H9 (cell line): ENCODE results near the gene AP3S1. TPM values are rescaled to one million over a fixed set of nuclear protein-coding genes. Genes with fewer than 3 reads are reported as not detected.

Source experiments
- DNase-seq: peaks from one replicate; pipeline ENCODE4 v3.0.0-alpha.2; 2017
- H2AFZ ChIP-seq: one replicate; pipeline ENCODE4 v1.6.1; 2013; ENCODE audit warnings: mild to moderate bottlenecking, low read length, control low read depth, moderate library complexity
- H2AK5ac ChIP-seq: 2 replicates; pipeline ENCODE4 v1.6.1; 2013; ENCODE audit warnings: low read length, control low read depth, mixed read lengths; ENCODE audit not compliant: insufficient read length
- H2BK120ac ChIP-seq: one replicate; pipeline ENCODE4 v1.6.1; 2013; ENCODE audit warnings: low read depth, mild to moderate bottlenecking, low read length, control low read depth, inconsistent platforms; ENCODE audit not compliant: poor library complexity, severe bottlenecking
- H2BK12ac ChIP-seq: 2 replicates; pipeline ENCODE4 v1.6.1; 2013; ENCODE audit warnings: low read length, control low read depth, mixed read lengths, low read depth; ENCODE audit not compliant: insufficient read length
- H2BK15ac ChIP-seq: 2 replicates; pipeline ENCODE4 v1.6.1; 2013; ENCODE audit warnings: low read depth, low read length, control low read depth
- H2BK20ac ChIP-seq: one replicate; pipeline ENCODE4 v1.6.1; 2013; ENCODE audit warnings: low read depth, mild to moderate bottlenecking, low read length, control low read depth, inconsistent platforms; ENCODE audit not compliant: poor library complexity, severe bottlenecking
- H2BK5ac ChIP-seq: 2 replicates; pipeline ENCODE4 v1.6.1; 2013; ENCODE audit warnings: low read length, control low read depth, mixed read lengths; ENCODE audit not compliant: insufficient read length
- H3K14ac ChIP-seq: 2 replicates; pipeline ENCODE4 v1.6.1; 2013; ENCODE audit warnings: low read length, control low read depth; ENCODE audit not compliant: insufficient read depth
- H3K18ac ChIP-seq: 2 replicates; pipeline ENCODE4 v1.6.1; 2013; ENCODE audit warnings: low read depth, mild to moderate bottlenecking, mixed read lengths, low read length, control low read depth; ENCODE audit not compliant: insufficient read length
- H3K23ac ChIP-seq: 2 replicates; pipeline ENCODE4 v1.6.1; 2013; ENCODE audit warnings: low read length, control low read depth, mixed read lengths, low read depth; ENCODE audit not compliant: insufficient read length
- H3K23me2 ChIP-seq: 2 replicates; pipeline ENCODE4 v1.6.1; 2013; ENCODE audit warnings: low read depth, mild to moderate bottlenecking, mixed read lengths, low read length, control low read depth; ENCODE audit not compliant: insufficient read length, poor library complexity, severe bottlenecking
- H3K27ac ChIP-seq: 2 replicates; pipeline ENCODE4 v1.5.1; 2013; ENCODE audit warnings: low read length, control low read depth, mixed read lengths, low read depth; ENCODE audit not compliant: insufficient read length
- H3K27me3 ChIP-seq: 2 replicates; pipeline ENCODE4 v1.6.1; 2013; ENCODE audit warnings: low read length, control low read depth, inconsistent platforms; ENCODE audit not compliant: insufficient read depth
- H3K4ac ChIP-seq: 2 replicates; pipeline ENCODE4 v1.6.1; 2013; ENCODE audit warnings: low read depth, mild to moderate bottlenecking, control low read depth, inconsistent platforms, low read length, moderate library complexity
- H3K4me1 ChIP-seq: 2 replicates; pipeline ENCODE4 v1.6.1; 2013; ENCODE audit warnings: low read length, control low read depth, inconsistent platforms; ENCODE audit not compliant: insufficient read depth
- H3K4me2 ChIP-seq: 2 replicates; pipeline ENCODE4 v1.6.1; 2013; ENCODE audit warnings: low read length, control low read depth, mixed read lengths; ENCODE audit not compliant: insufficient read length, insufficient read depth
- H3K56ac ChIP-seq: 2 replicates; pipeline ENCODE4 v1.6.1; 2013; ENCODE audit warnings: low read depth, mild to moderate bottlenecking, mixed read lengths, low read length, control low read depth; ENCODE audit not compliant: insufficient read length
- H3K79me1 ChIP-seq: 2 replicates; pipeline ENCODE4 v1.6.1; 2013; ENCODE audit warnings: low read depth, mild to moderate bottlenecking, moderate library complexity, low read length, control low read depth, inconsistent platforms; ENCODE audit not compliant: insufficient read depth, poor library complexity, severe bottlenecking
- H3K79me2 ChIP-seq: 2 replicates; pipeline ENCODE4 v1.6.1; 2013; ENCODE audit warnings: low read length, control low read depth, inconsistent platforms; ENCODE audit not compliant: insufficient read depth
- H3K9ac ChIP-seq: 2 replicates; pipeline ENCODE4 v1.6.1; 2013; ENCODE audit warnings: low read length, control low read depth, mixed read lengths; ENCODE audit not compliant: insufficient read length; ENCODE audit errors: extremely low read depth
- H3K9me3 ChIP-seq: one replicate; pipeline ENCODE4 v1.6.1; 2013; ENCODE audit warnings: low read depth, low read length, inconsistent platforms; ENCODE audit not compliant: control insufficient read depth
- H3T11ph ChIP-seq: one replicate; pipeline ENCODE4 v1.6.1; 2013; ENCODE audit warnings: mild to moderate bottlenecking, low read length, control low read depth, inconsistent platforms
- H4K20me1 ChIP-seq: one replicate; pipeline ENCODE4 v1.6.1; 2013; ENCODE audit not compliant: control insufficient read depth, insufficient read length, insufficient read depth
- H4K5ac ChIP-seq: 2 replicates; pipeline ENCODE4 v1.6.1; 2013; ENCODE audit warnings: low read depth, mild to moderate bottlenecking, mixed read lengths, low read length, control low read depth; ENCODE audit not compliant: insufficient read length
- H4K8ac ChIP-seq: replicated peaks from 2 replicates; pipeline ENCODE4 v1.6.1; 2013; ENCODE audit warnings: low read length, control low read depth, mixed read lengths, low read depth; ENCODE audit not compliant: insufficient read length
- H4K91ac ChIP-seq: 2 replicates; pipeline ENCODE4 v1.6.1; 2013; ENCODE audit warnings: low read depth, mild to moderate bottlenecking, moderate library complexity, mixed read lengths, low read length, control low read depth; ENCODE audit not compliant: insufficient read length
- H3K27ac Mint-ChIP-seq, 3 experiments: 2 replicates in 2 of 3; 3 replicates in 1 of 3; pipeline ENCODE4 v1.8.0; 2020 to 2021; ENCODE audit warnings: mixed read lengths in 3 of 3, mild to moderate bottlenecking in 1 of 3, moderate library complexity in 1 of 3
- H3K27me3 Mint-ChIP-seq: 2 replicates; pipeline ENCODE4 v1.8.0; 2021; ENCODE audit warnings: low read depth, mild to moderate bottlenecking, moderate library complexity, mixed read lengths
- H3K36me3 Mint-ChIP-seq, 3 experiments: 2 replicates in 2 of 3; 3 replicates in 1 of 3; pipeline ENCODE4 v1.8.0; 2020 to 2021; ENCODE audit warnings: low read depth in 3 of 3, mixed read lengths in 3 of 3; ENCODE audit not compliant: insufficient read depth in 1 of 3
- H3K4me1 Mint-ChIP-seq, 2 experiments: 2 replicates each; pipeline ENCODE4 v1.8.0; 2020; ENCODE audit warnings: mixed read lengths in 2 of 2
- H3K4me3 Mint-ChIP-seq, 2 experiments: 2 replicates in 1 of 2; 3 replicates in 1 of 2; pipeline ENCODE4 v1.8.0; 2020 to 2021; ENCODE audit warnings: mild to moderate bottlenecking in 2 of 2, mixed read lengths in 2 of 2, moderate library complexity in 1 of 2
- H3K9me3 Mint-ChIP-seq, 2 experiments: 2 replicates in 1 of 2; 3 replicates in 1 of 2; pipeline ENCODE4 v1.8.0; 2020; ENCODE audit warnings: mild to moderate bottlenecking in 2 of 2, mixed read lengths in 2 of 2, moderate library complexity in 1 of 2
- WGBS: extraction: QIAGEN DNeasy Blood & Tissue Kit; methylation state at CpG from one replicate; pipeline ENCODE4 v1.1.7; 2013; ENCODE audit warnings: missing lambda C conversion rate, low lambda C conversion rate, mixed read lengths; ENCODE audit not compliant: insufficient read length; ENCODE audit errors: extremely low coverage; 5-methylcytosine and 5-hydroxymethylcytosine counted together
- total RNA-seq: library from RNA; stranded (reverse); gene quantifications from 2 replicates; pipeline ENCODE4 v1.2.1, GENCODE V29; 2021
- TF ChIP-seq, protein P1 (sequence below): fragments of 200-600 bp; sonication (generic); conservative IDR thresholded peaks from 3 replicates; pipeline ENCODE4 v1.8.0; 2021; ENCODE audit warnings: antibody characterized with exemption, mild to moderate bottlenecking

AP3S1 gene
- total RNA-seq, 1 experiment from 2014 or later, result 78.4 TPM

DNA sequence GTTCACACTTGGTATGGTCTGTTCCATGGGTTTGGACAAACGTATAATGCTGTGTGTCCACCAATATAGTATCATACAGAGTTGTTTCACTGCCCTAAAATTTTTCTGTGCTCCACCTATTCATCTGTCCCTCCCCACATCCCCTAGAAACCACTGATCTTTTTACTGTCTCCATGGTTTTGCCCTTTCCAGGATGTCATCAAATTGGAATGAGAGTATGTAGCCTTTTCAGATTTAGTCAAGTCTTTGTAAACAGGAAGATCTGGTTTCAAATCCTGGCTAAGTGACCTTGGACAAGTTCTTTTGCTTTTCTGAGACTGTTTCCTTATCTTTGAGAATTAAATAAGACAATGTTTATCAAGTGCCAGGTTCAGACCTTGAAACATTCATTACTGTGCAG is 107.4 kb downstream of the AP3S1 start:
- Histone ChIP-seq H4K8ac (no peak overlapping the region), H3K23ac (no peak overlapping the region), H3K18ac (no peak overlapping the region), H2AFZ (no peak overlapping the region), H3K4me2 (no peak overlapping the region), H2BK120ac (no peak overlapping the region), H3K79me2 (no peaks in the 10 kb centered on the region; the same call in 1 of the 2 replicates), H3K56ac (no peak overlapping the region), H3K9ac (no peak overlapping the region), H3K23me2 (no peaks in the 10 kb centered on the region), H3K9me3 (no peaks in the 10 kb centered on the region), H3K79me1 (no peaks in the 10 kb centered on the region), H2BK12ac (no peak overlapping the region), H3K27ac (no peak overlapping the region), H2BK5ac (no peak overlapping the region), H3K27me3 (no peaks in the 10 kb centered on the region), H4K91ac (no peak overlapping the region), H4K20me1 (no peaks in the 10 kb centered on the region), H4K5ac (no peak overlapping the region), H3T11ph (no peak overlapping the region), H3K4ac (no peak overlapping the region), H2BK15ac (no peak overlapping the region), H3K4me1 (no peaks in the 10 kb centered on the region), H3K14ac (no peak overlapping the region), H2BK20ac (no peak overlapping the region), H2AK5ac (no peak overlapping the region)
- no peak for DNase-seq
- Mint-ChIP-seq H3K9me3 (no peaks in the 10 kb centered on the region), H3K36me3 (no peaks in the 10 kb centered on the region), H3K4me3 (no peak overlapping the region), H3K27me3 (no peaks in the 10 kb centered on the region), H3K27ac (no peak overlapping the region), H3K4me1 (peaks cover 19 to 22% of the 10 kb centered on the region in 2 experiments)
- no CpG with 5 or more reads among the region's 1 CpG for WGBS
- TF ChIP-seq, protein P1, sequence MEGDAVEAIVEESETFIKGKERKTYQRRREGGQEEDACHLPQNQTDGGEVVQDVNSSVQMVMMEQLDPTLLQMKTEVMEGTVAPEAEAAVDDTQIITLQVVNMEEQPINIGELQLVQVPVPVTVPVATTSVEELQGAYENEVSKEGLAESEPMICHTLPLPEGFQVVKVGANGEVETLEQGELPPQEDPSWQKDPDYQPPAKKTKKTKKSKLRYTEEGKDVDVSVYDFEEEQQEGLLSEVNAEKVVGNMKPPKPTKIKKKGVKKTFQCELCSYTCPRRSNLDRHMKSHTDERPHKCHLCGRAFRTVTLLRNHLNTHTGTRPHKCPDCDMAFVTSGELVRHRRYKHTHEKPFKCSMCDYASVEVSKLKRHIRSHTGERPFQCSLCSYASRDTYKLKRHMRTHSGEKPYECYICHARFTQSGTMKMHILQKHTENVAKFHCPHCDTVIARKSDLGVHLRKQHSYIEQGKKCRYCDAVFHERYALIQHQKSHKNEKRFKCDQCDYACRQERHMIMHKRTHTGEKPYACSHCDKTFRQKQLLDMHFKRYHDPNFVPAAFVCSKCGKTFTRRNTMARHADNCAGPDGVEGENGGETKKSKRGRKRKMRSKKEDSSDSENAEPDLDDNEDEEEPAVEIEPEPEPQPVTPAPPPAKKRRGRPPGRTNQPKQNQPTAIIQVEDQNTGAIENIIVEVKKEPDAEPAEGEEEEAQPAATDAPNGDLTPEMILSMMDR, result no peak
